ENCODE measurements around the gene CD84. TPM values are rescaled to one million over a fixed set of nuclear protein-coding genes. Genes with fewer than 3 reads are reported as not detected.

The CD84 gene
- total RNA-seq, 1 donor from 2014 or later, result not detected

- no peaks in the 10 kb centered on the region for H3F3A ChIP-seq (ENCODE audit: low read depth)
- H3K9me3 Mint-ChIP-seq, result no peaks in the 10 kb centered on the region
- H4K20me1 ChIP-seq (ENCODE audit: low read depth), result no peaks in the 10 kb centered on the region
- TF ChIP-seq CTCF (IDR thresholded peaks at IDR 0.05), result no peak
- no peak for TF ChIP-seq EZH2phosphoT487 (IDR thresholded peaks at IDR 0.05)
- no peak for TF ChIP-seq EZH2 (IDR thresholded peaks at IDR 0.05)
- H3K9me3 ChIP-seq (ENCODE audit: low read depth), result no peaks in the 10 kb centered on the region
- H3K4me2 ChIP-seq, result no peak overlapping the region
- H3K9ac ChIP-seq, result no peak overlapping the region
- H3K27ac ChIP-seq, result no peak overlapping the region
- no peaks in the 10 kb centered on the region for H3K27me3 ChIP-seq
- no peak overlapping the region for H3K4me3 Mint-ChIP-seq
- H3K79me2 ChIP-seq (ENCODE audit: low read depth), result no peaks in the 10 kb centered on the region
- no peaks in the 10 kb centered on the region for H3K4me1 Mint-ChIP-seq
- no peak overlapping the region for H2AFZ ChIP-seq (replicated peaks)
- H3K27ac Mint-ChIP-seq, result no peak overlapping the region
- no peak overlapping the region for H3K4me3 ChIP-seq
- DNase-seq (ENCODE audit: low spot score), result no peak
- no peaks in the 10 kb centered on the region for H3K27me3 Mint-ChIP-seq (ENCODE audit: insufficient read depth, low read depth)
- no peaks in the 10 kb centered on the region for H3K4me1 ChIP-seq
- H3K36me3 Mint-ChIP-seq, result no peaks in the 10 kb centered on the region
- no peaks in the 10 kb centered on the region for H3K36me3 ChIP-seq
These were observed 30.2 kb downstream of the CD84 start for GRCh38 chr1:160548960-160549664.

- H3K9me3 Mint-ChIP-seq, result no peaks in the 10 kb centered on the region
- H3K27ac Mint-ChIP-seq, result no peak overlapping the region
- Histone ChIP-seq H4K20me1 (ENCODE audit: low read depth) (no peaks in the 10 kb centered on the region), H3K36me3 (no peaks in the 10 kb centered on the region), H3K9me3 (ENCODE audit: low read depth) (no peaks in the 10 kb centered on the region), H2AFZ (replicated peaks) (no peak overlapping the region), H3K4me1 (no peaks in the 10 kb centered on the region), H3K27ac (no peak overlapping the region), H3K9ac (no peak overlapping the region), H3K27me3 (no peaks in the 10 kb centered on the region), H3K4me3 (no peak overlapping the region), H3F3A (ENCODE audit: low read depth) (no peaks in the 10 kb centered on the region), H3K4me2 (no peak overlapping the region), H3K79me2 (ENCODE audit: low read depth) (no peaks in the 10 kb centered on the region)
- H3K27me3 Mint-ChIP-seq (ENCODE audit: insufficient read depth, low read depth), result no peaks in the 10 kb centered on the region
- no peak for TF ChIP-seq CTCF (IDR thresholded peaks at IDR 0.05)
- no peak for TF ChIP-seq EZH2 (IDR thresholded peaks at IDR 0.05)
- no peak for TF ChIP-seq EZH2phosphoT487 (IDR thresholded peaks at IDR 0.05)
- H3K36me3 Mint-ChIP-seq, result no peaks in the 10 kb centered on the region
- H3K4me1 Mint-ChIP-seq, result no peaks in the 10 kb centered on the region
- DNase-seq (ENCODE audit: low spot score), result no peak
- no peak overlapping the region for H3K4me3 Mint-ChIP-seq
These were observed 31.1 kb downstream of the CD84 start for GRCh38 chr1:160548183-160548582.

- Histone ChIP-seq H3K36me3 (no peaks in the 10 kb centered on the region), H3K4me1 (no peaks in the 10 kb centered on the region), H3K9ac (no peak overlapping the region), H4K20me1 (ENCODE audit: low read depth) (no peaks in the 10 kb centered on the region), H3K27me3 (no peaks in the 10 kb centered on the region), H3K4me3 (no peak overlapping the region), H3K9me3 (ENCODE audit: low read depth) (no peaks in the 10 kb centered on the region), H3K4me2 (no peak overlapping the region), H3K79me2 (ENCODE audit: low read depth) (no peaks in the 10 kb centered on the region), H3F3A (ENCODE audit: low read depth) (no peaks in the 10 kb centered on the region), H2AFZ (replicated peaks) (no peak overlapping the region), H3K27ac (no peak overlapping the region)
- H3K9me3 Mint-ChIP-seq, result no peaks in the 10 kb centered on the region
- H3K27ac Mint-ChIP-seq, result no peak overlapping the region
- H3K4me3 Mint-ChIP-seq, result no peak overlapping the region
- no peaks in the 10 kb centered on the region for H3K27me3 Mint-ChIP-seq (ENCODE audit: insufficient read depth, low read depth)
- no peak for DNase-seq (ENCODE audit: low spot score)
- H3K36me3 Mint-ChIP-seq, result no peaks in the 10 kb centered on the region
- TF ChIP-seq EZH2phosphoT487 (IDR thresholded peaks at IDR 0.05) (no peak), CTCF (IDR thresholded peaks at IDR 0.05) (no peak), EZH2 (IDR thresholded peaks at IDR 0.05) (no peak)
- H3K4me1 Mint-ChIP-seq, result no peaks in the 10 kb centered on the region
These were observed 31.9 kb downstream of the CD84 start for GRCh38 chr1:160547422-160547821.

Data from neural progenitor cell (in vitro differentiated cells).